ENCODE results near the gene EML6. TPM values are rescaled to one million over a fixed set of nuclear protein-coding genes. Genes with fewer than 3 reads are reported as not detected.
A peak's percentile ranks its signal among the peaks of the same experiment; 100 is the strongest.

EML6 gene
- total RNA-seq, 1 donor from 2014 or later: 2.5 TPM

GRCh38 chr2:54716375-54716774 lies 7.1 kb upstream of the EML6 start:
- DNase-seq (no peak), ATAC-seq (no peak)
- Histone ChIP-seq H3K9me3 (no peaks in the 10 kb centered on the region), H3K27me3 (ENCODE audit: low read depth) (no peaks in the 10 kb centered on the region), H3K27ac (no peak overlapping the region), H3K36me3 (no peaks in the 10 kb centered on the region), H3K4me3 (no peak overlapping the region), H3K4me1 (no peaks in the 10 kb centered on the region)
- intact Hi-C loops (cut with DNase I): no loop called here
- TF ChIP-seq, protein P1, sequence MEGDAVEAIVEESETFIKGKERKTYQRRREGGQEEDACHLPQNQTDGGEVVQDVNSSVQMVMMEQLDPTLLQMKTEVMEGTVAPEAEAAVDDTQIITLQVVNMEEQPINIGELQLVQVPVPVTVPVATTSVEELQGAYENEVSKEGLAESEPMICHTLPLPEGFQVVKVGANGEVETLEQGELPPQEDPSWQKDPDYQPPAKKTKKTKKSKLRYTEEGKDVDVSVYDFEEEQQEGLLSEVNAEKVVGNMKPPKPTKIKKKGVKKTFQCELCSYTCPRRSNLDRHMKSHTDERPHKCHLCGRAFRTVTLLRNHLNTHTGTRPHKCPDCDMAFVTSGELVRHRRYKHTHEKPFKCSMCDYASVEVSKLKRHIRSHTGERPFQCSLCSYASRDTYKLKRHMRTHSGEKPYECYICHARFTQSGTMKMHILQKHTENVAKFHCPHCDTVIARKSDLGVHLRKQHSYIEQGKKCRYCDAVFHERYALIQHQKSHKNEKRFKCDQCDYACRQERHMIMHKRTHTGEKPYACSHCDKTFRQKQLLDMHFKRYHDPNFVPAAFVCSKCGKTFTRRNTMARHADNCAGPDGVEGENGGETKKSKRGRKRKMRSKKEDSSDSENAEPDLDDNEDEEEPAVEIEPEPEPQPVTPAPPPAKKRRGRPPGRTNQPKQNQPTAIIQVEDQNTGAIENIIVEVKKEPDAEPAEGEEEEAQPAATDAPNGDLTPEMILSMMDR (IDR thresholded peaks at IDR 0.05): no peak

- Histone ChIP-seq H3K27ac (no peak overlapping the region), H3K36me3 (no peaks in the 10 kb centered on the region), H3K27me3 (ENCODE audit: low read depth) (peaks cover under 1% of the 10 kb centered on the region), H3K4me1 (peaks cover 13% of the 10 kb centered on the region), H3K9me3 (no peaks in the 10 kb centered on the region), H3K4me3 (no peak overlapping the region)
- DNase-seq: no peak
- intact Hi-C loops (cut with DNase I): no loop called here
- ATAC-seq: no peak
- TF ChIP-seq, protein P1 (IDR thresholded peaks at IDR 0.05): no peak
These were observed 2.9 kb upstream of the EML6 start for GRCh38 chr2:54720563-54720962.

DNA sequence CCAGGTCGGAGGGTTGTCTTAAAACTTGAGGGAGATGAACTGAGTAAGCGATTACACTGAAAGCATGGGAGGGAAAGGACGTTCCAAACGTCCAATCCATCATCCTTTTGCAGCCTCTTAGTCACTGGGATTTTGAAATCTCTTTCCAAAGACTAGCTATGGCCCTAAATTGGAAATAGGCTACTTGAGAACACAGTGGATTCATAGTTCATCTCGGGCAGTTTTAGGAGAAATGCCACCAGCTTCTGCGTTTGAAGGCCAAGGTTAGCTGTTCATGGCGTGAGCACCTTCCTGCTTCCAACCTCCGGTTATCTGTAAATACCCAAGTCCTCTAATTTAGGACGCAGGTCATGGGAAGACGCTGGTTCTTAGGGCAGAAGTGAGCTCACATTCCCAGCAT lies 821 bp upstream of the EML6 start:
- Histone ChIP-seq H3K4me3 (peak overlapping the region; percentile 95), H3K27ac (peak overlapping the region; percentile 51), H3K4me1 (peaks cover 13% of the 10 kb centered on the region), H3K36me3 (no peaks in the 10 kb centered on the region), H3K27me3 (ENCODE audit: low read depth) (peaks cover 9% of the 10 kb centered on the region), H3K9me3 (no peaks in the 10 kb centered on the region)
- no peak for DNase-seq
- TF ChIP-seq, protein P1 (IDR thresholded peaks at IDR 0.05): no peak
- ATAC-seq: no peak
- intact Hi-C loops (cut with DNase I): no loop called here

GRCh38 chr2:54723996-54724559 lies 616 bp downstream of the EML6 start:
- Histone ChIP-seq H3K4me3 (peak overlapping the region; percentile 95), H3K4me1 (peaks cover 13% of the 10 kb centered on the region), H3K36me3 (no peaks in the 10 kb centered on the region), H3K27me3 (ENCODE audit: low read depth) (peaks cover 10% of the 10 kb centered on the region), H3K9me3 (no peaks in the 10 kb centered on the region), H3K27ac (peak overlapping the region; percentile 50)
- TF ChIP-seq, protein P1 (IDR thresholded peaks at IDR 0.05): peak; percentile 0
- intact Hi-C loops (cut with DNase I): no loop called here
- ATAC-seq (no peak), DNase-seq (no peak)

DNA sequence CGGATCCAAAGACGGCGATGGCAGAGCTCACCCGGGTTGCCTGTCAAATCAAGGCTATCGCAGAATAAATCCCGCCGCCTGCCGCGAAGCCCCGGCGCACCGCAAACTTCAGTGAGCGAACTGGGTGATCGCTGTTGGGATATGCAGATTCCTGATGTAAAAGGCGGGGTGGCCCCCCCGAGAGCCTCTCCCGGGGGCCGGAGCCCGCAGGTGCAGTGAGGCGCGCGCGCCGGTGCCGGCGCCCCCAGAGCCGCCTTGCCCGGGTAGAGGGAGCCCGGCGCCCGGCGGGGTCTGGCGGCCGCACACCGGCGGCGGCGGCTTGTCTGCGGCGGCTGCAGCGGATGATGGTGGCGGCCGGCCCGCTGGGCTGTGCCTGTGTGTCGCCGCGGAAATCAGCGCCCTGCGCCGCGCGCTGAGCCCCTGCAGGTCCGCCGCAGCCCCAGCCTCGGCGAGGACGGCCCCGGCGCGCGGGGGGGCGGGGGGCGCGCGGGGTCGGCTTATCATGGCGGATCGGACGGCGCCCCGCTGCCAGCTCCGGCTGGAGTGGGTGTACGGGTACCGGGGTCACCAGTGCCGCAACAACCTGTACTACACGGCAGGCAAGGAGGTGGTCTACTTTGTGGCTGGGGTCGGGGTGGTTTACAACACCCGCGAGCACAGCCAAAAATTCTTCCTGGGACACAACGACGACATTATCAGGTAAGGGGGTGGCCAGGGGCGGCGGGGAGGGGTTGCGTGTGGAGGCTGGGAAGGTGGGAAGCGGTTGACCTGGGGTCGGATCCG lies 1.3 kb downstream of the EML6 start:
- H3K27me3 ChIP-seq (ENCODE audit: low read depth): peaks cover 10% of the 10 kb centered on the region
- H3K27ac ChIP-seq: no peak overlapping the region
- H3K4me3 ChIP-seq: peak overlapping the region; percentile 95
- TF ChIP-seq, protein P1 (IDR thresholded peaks at IDR 0.05): no peak
- H3K4me1 ChIP-seq: peaks cover 13% of the 10 kb centered on the region
- H3K9me3 ChIP-seq: no peaks in the 10 kb centered on the region
- intact Hi-C loops (cut with DNase I): no loop called here
- no peaks in the 10 kb centered on the region for H3K36me3 ChIP-seq
- ATAC-seq (no peak), DNase-seq (peak; percentile 48)
